ENCODE results near the gene OR8D4. TPM values are rescaled to one million over a fixed set of nuclear protein-coding genes. Genes with fewer than 3 reads are reported as not detected.
"Not testable (repeated sequence)": the region's sequence is repeated elsewhere in the genome, so short reads cannot be mapped to it uniquely, and the experiment has no call there.

The OR8D4 gene
- total RNA-seq (not detected), polyA plus RNA-seq (0.02 TPM)
- long read RNA-seq, donor 1 = 0 reads
- long read RNA-seq, donor 2 = 0 reads
- long read RNA-seq, donor 3 = 0 reads
- long read RNA-seq, donor 4 = 0 reads
- long read RNA-seq, donor 5 = 0 reads
- long read RNA-seq, donor 6 = 0 reads
- long read RNA-seq, donor 7 = 0 reads
- long read RNA-seq, donor 8 = 0 reads
- long read RNA-seq, donor 9 = 0 reads
- long read RNA-seq, donor 10 = 0 reads

GRCh38 chr11:123901867-123902266, at the start of gene OR8D4:
TSS of gene OR8D4 (plus strand) at chr11:123902167. CDS start at chr11:123906432, 4,265 bp downstream.
- WGBS = 99% methylated on average over 1 of the region's 1 CpG
- H3K9me3 ChIP-seq (ENCODE audit: control insufficient read depth in 2 of 2, insufficient read depth in 1 of 2, low read length in 1 of 2) = no peaks in the 10 kb centered on the region

GRCh38 chr11:123852321-123852720, 49.6 kb upstream of the OR8D4 start:
- H3K4me1 ChIP-seq (ENCODE audit: control insufficient read depth in 2 of 2, insufficient read depth in 2 of 2, low read length in 2 of 2) = no peaks in the 10 kb centered on the region
- H3K27ac ChIP-seq (ENCODE audit: low read depth in 1 of 2, low read length in 1 of 2) = no peak overlapping the region
- H3K9me3 ChIP-seq (ENCODE audit: control insufficient read depth in 2 of 2, insufficient read depth in 1 of 2, low read length in 1 of 2) = peaks cover 0 to 9% of the 10 kb centered on the region in 2 donors
- no peak for DNase-seq (ENCODE audit: low read depth in 6 of 9, low spot score in 9 of 9)
- H3K4me3 ChIP-seq (ENCODE audit: low read length in 2 of 2) = no peak overlapping the region
- no peaks in the 10 kb centered on the region for H3K36me3 ChIP-seq (ENCODE audit: control insufficient read depth in 2 of 2, insufficient read depth in 2 of 2, low read length in 1 of 2)
- H3K27me3 ChIP-seq (ENCODE audit: control insufficient read depth in 2 of 2, insufficient read depth in 1 of 2, low read length in 1 of 2) = no peaks in the 10 kb centered on the region

More at GRCh38 chr11:123901867-123902266, at the start of gene OR8D4:
- no peak for DNase-seq (ENCODE audit: low read depth in 6 of 9, low spot score in 9 of 9)
- Histone ChIP-seq H3K36me3 (ENCODE audit: control insufficient read depth in 2 of 2, insufficient read depth in 2 of 2, low read length in 1 of 2) (no peaks in the 10 kb centered on the region), H3K4me3 (ENCODE audit: low read length in 2 of 2) (no peak within 1 kb of the TSS), H3K4me1 (ENCODE audit: control insufficient read depth in 2 of 2, insufficient read depth in 2 of 2, low read length in 2 of 2) (no peaks in the 10 kb centered on the region), H3K27ac (ENCODE audit: low read depth in 1 of 2, low read length in 1 of 2) (no peak within 1 kb of the TSS), H3K27me3 (ENCODE audit: control insufficient read depth in 2 of 2, insufficient read depth in 1 of 2, low read length in 1 of 2) (no peaks in the 10 kb centered on the region)

DNA sequence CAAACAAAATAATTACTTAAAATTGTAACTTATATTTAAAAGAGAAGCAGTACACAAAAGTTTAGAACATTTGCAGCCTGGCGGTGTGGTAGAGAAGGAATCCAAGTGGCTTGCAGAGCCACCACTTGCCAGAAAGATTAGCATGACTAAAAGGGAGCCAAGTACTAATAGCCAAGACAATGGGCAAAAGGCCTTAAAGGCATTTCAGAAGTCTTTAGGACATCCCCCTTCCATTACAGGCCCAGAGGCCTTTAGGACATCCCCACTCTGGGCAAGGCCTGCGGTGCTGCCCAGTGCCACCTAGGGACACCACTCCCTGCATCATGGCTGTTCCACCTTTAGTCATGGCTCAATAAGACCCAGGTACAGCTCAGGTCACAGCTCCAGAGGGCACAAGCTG, 48.9 kb upstream of the OR8D4 start:
- H3K27me3 ChIP-seq (ENCODE audit: control insufficient read depth in 2 of 2, insufficient read depth in 1 of 2, low read length in 1 of 2) = no peaks in the 10 kb centered on the region

DNA sequence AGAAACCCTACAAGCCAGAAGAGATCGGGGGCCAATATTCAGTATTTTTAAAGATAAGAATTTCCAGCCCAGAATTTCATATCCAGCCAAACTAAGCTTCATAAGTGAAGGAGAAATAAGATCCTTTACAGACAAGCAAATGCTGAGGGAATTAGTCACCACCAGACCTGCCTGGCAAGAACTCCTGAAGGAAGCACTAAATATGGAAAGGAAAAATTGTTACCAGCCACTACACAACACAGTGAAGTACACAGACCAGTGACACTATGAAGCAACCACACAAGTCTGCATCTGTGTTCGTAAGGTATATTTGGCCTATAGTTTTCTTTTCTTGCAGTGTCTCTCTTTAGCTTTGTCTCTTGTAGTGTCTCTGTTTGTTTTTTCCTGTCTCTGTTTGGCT, 45.5 kb upstream of the OR8D4 start:
- no peaks in the 10 kb centered on the region for H3K4me1 ChIP-seq (ENCODE audit: control insufficient read depth in 2 of 2, insufficient read depth in 2 of 2, low read length in 2 of 2)
- WGBS = 93% methylated on average over 2 of the region's 2 CpGs
- H3K27ac ChIP-seq (ENCODE audit: low read depth in 1 of 2, low read length in 1 of 2) = no peak overlapping the region
- H3K36me3 ChIP-seq (ENCODE audit: control insufficient read depth in 2 of 2, insufficient read depth in 2 of 2, low read length in 1 of 2) = no peaks in the 10 kb centered on the region
- H3K4me3 ChIP-seq (ENCODE audit: low read length in 2 of 2) = no peak overlapping the region
- no peaks in the 10 kb centered on the region for H3K27me3 ChIP-seq (ENCODE audit: control insufficient read depth in 2 of 2, insufficient read depth in 1 of 2, low read length in 1 of 2)
- DNase-seq (ENCODE audit: low read depth in 6 of 9, low spot score in 9 of 9) = no peak
- H3K9me3 ChIP-seq (ENCODE audit: control insufficient read depth in 2 of 2, insufficient read depth in 1 of 2, low read length in 1 of 2) = peaks cover 0 to 9% of the 10 kb centered on the region in 2 donors

More for the DNA sequence above, 48.9 kb upstream of the OR8D4 start:
- no peak overlapping the region for H3K4me3 ChIP-seq (ENCODE audit: low read length in 2 of 2)
- H3K4me1 ChIP-seq (ENCODE audit: control insufficient read depth in 2 of 2, insufficient read depth in 2 of 2, low read length in 2 of 2) = no peaks in the 10 kb centered on the region
- no peak for DNase-seq (ENCODE audit: low read depth in 6 of 9, low spot score in 9 of 9)
- peaks cover 0 to 9% of the 10 kb centered on the region in 2 donors for H3K9me3 ChIP-seq (ENCODE audit: control insufficient read depth in 2 of 2, insufficient read depth in 1 of 2, low read length in 1 of 2)
- WGBS = 97% methylated on average over 2 of the region's 2 CpGs
- H3K27ac ChIP-seq (ENCODE audit: low read depth in 1 of 2, low read length in 1 of 2) = no peak overlapping the region
- H3K36me3 ChIP-seq (ENCODE audit: control insufficient read depth in 2 of 2, insufficient read depth in 2 of 2, low read length in 1 of 2) = no peaks in the 10 kb centered on the region

DNA sequence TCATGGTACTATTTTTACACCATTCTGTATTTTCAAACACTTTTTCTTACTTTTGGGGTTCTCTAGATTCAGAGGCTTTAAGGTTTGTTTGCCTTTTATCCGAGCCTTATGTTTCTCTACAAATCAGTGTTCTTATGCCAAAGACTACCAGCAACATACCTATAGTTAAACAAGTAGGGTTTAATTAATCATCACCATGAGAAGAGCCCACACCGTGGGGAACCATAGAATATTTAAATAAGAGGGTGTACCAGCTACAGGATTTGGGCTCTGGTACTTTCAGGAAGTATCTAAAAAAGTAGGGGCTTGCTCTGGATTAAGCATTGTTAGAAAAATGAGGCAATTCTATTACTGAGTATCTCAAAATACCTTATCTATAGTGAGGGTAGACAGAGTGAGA, 42.2 kb upstream of the OR8D4 start:
- WGBS = 65% methylated on average over 2 of the region's 2 CpGs

GRCh38 chr11:123865293-123865692, 36.7 kb upstream of the OR8D4 start:
- not testable (repeated sequence) for H3K36me3 ChIP-seq (ENCODE audit: control insufficient read depth in 2 of 2, insufficient read depth in 2 of 2, low read length in 1 of 2); H3K9me3 ChIP-seq (ENCODE audit: control insufficient read depth in 2 of 2, insufficient read depth in 1 of 2, low read length in 1 of 2); H3K27ac ChIP-seq (ENCODE audit: low read depth in 1 of 2, low read length in 1 of 2); H3K27me3 ChIP-seq (ENCODE audit: control insufficient read depth in 2 of 2, insufficient read depth in 1 of 2, low read length in 1 of 2); H3K4me3 ChIP-seq (ENCODE audit: low read length in 2 of 2); DNase-seq (ENCODE audit: low read depth in 6 of 9, low spot score in 9 of 9); H3K4me1 ChIP-seq (ENCODE audit: control insufficient read depth in 2 of 2, insufficient read depth in 2 of 2, low read length in 2 of 2)
- 79% methylated on average over 7 of the region's 7 CpGs for WGBS

More for the DNA sequence above, 42.2 kb upstream of the OR8D4 start:
- H3K27me3 ChIP-seq (ENCODE audit: control insufficient read depth in 2 of 2, insufficient read depth in 1 of 2, low read length in 1 of 2) = no peaks in the 10 kb centered on the region
- no peaks in the 10 kb centered on the region for H3K4me1 ChIP-seq (ENCODE audit: control insufficient read depth in 2 of 2, insufficient read depth in 2 of 2, low read length in 2 of 2)
- H3K4me3 ChIP-seq (ENCODE audit: low read length in 2 of 2) = no peak overlapping the region
- peaks cover 0 to 7% of the 10 kb centered on the region in 2 donors for H3K9me3 ChIP-seq (ENCODE audit: control insufficient read depth in 2 of 2, insufficient read depth in 1 of 2, low read length in 1 of 2)
- H3K27ac ChIP-seq (ENCODE audit: low read depth in 1 of 2, low read length in 1 of 2) = no peak overlapping the region
- H3K36me3 ChIP-seq (ENCODE audit: control insufficient read depth in 2 of 2, insufficient read depth in 2 of 2, low read length in 1 of 2) = no peaks in the 10 kb centered on the region
- DNase-seq (ENCODE audit: low read depth in 6 of 9, low spot score in 9 of 9) = no peak

GRCh38 chr11:123867795-123868194, 34.2 kb upstream of the OR8D4 start:
- H3K27me3 ChIP-seq (ENCODE audit: control insufficient read depth in 2 of 2, insufficient read depth in 1 of 2, low read length in 1 of 2); H3K4me1 ChIP-seq (ENCODE audit: control insufficient read depth in 2 of 2, insufficient read depth in 2 of 2, low read length in 2 of 2); H3K27ac ChIP-seq (ENCODE audit: low read depth in 1 of 2, low read length in 1 of 2); H3K36me3 ChIP-seq (ENCODE audit: control insufficient read depth in 2 of 2, insufficient read depth in 2 of 2, low read length in 1 of 2); DNase-seq (ENCODE audit: low read depth in 6 of 9, low spot score in 9 of 9); H3K9me3 ChIP-seq (ENCODE audit: control insufficient read depth in 2 of 2, insufficient read depth in 1 of 2, low read length in 1 of 2); H3K4me3 ChIP-seq (ENCODE audit: low read length in 2 of 2): not testable (repeated sequence)
- 91% methylated on average over 9 of the region's 9 CpGs for WGBS

DNA sequence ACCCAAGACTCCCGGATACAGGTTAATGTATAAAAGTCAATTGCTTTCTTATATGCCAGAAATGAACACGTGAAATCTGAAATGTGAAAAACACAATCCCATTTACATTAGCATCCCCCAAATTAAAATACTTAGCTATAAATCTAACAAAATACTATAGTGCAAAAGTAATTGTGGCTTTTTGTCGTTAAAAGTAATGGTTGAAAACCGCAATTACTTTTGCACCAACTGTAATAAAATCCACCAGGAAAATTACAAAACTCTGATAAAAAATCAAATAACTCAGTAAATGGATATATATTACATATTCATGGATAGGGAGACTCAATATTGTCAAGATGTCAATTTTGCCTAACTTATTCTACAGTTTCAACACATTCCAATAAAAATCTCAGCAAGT, 21.1 kb upstream of the OR8D4 start:
- H3K36me3 ChIP-seq (ENCODE audit: control insufficient read depth in 2 of 2, insufficient read depth in 2 of 2, low read length in 1 of 2) = no peaks in the 10 kb centered on the region
- H3K4me1 ChIP-seq (ENCODE audit: control insufficient read depth in 2 of 2, insufficient read depth in 2 of 2, low read length in 2 of 2) = no peaks in the 10 kb centered on the region
- no peaks in the 10 kb centered on the region for H3K27me3 ChIP-seq (ENCODE audit: control insufficient read depth in 2 of 2, insufficient read depth in 1 of 2, low read length in 1 of 2)
- no peak overlapping the region for H3K27ac ChIP-seq (ENCODE audit: low read depth in 1 of 2, low read length in 1 of 2)
- no peaks in the 10 kb centered on the region for H3K9me3 ChIP-seq (ENCODE audit: control insufficient read depth in 2 of 2, insufficient read depth in 1 of 2, low read length in 1 of 2)
- WGBS = 96% methylated on average over 4 of the region's 4 CpGs
- DNase-seq (ENCODE audit: low read depth in 6 of 9, low spot score in 9 of 9) = no peak
- no peak overlapping the region for H3K4me3 ChIP-seq (ENCODE audit: low read length in 2 of 2)

DNA sequence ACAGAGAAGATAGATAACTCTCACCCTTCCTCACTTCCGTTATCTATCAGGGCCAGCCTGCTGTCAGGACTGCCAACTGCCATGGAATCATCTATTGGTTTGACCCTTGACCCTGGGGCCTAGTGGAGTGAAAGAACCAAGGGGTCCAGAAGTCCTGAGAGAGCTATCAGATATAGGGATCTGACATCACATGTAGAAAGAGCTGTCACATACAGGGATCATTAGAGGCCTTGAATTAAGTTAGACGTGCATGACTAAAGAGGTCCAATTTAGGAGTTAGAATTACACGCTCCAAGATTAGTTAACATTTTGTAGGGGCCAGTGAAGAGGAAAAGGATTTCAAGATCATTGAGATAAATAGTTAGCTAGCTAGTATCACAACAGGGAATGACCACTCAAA, 16.4 kb upstream of the OR8D4 start, which contains the start of gene TMEM225:
TMEM225 (minus strand) TSS at position 101 of the 400 bp plus-strand sequence. CDS start 245 bp downstream, outside the sequence.
- DNase-seq (ENCODE audit: low read depth in 6 of 9, low spot score in 9 of 9) = no peak
- WGBS = 93% methylated on average over 3 of the region's 3 CpGs
- no peak within 1 kb of the TSS for H3K4me3 ChIP-seq (ENCODE audit: low read length in 2 of 2)

More for the DNA sequence above, 16.4 kb upstream of the OR8D4 start, which contains the start of gene TMEM225:
- no peak within 1 kb of the TSS for H3K27ac ChIP-seq (ENCODE audit: low read depth in 1 of 2, low read length in 1 of 2)
- H3K9me3 ChIP-seq (ENCODE audit: control insufficient read depth in 2 of 2, insufficient read depth in 1 of 2, low read length in 1 of 2) = no peaks in the 10 kb centered on the region
- no peaks in the 10 kb centered on the region for H3K4me1 ChIP-seq (ENCODE audit: control insufficient read depth in 2 of 2, insufficient read depth in 2 of 2, low read length in 2 of 2)
- H3K27me3 ChIP-seq (ENCODE audit: control insufficient read depth in 2 of 2, insufficient read depth in 1 of 2, low read length in 1 of 2) = no peaks in the 10 kb centered on the region
- no peaks in the 10 kb centered on the region for H3K36me3 ChIP-seq (ENCODE audit: control insufficient read depth in 2 of 2, insufficient read depth in 2 of 2, low read length in 1 of 2)

Data from thymus (tissue), 14 donors.